Measurements from ENCODE around the gene DDX28. TPM values are rescaled to one million over a fixed set of nuclear protein-coding genes. Genes with fewer than 3 reads are reported as not detected.
"Not testable (repeated sequence)": the region's sequence is repeated elsewhere in the genome, so short reads cannot be mapped to it uniquely, and the experiment has no call there.

The DDX28 gene
- total RNA-seq, 1 experiment from 2014 or later = 13.4 TPM

- DNase-seq (no peak), ATAC-seq (no peak)
- H3K27ac ChIP-seq (ENCODE audit: low read length) = no peak within 1 kb of the TSS
- no peak within 1 kb of the TSS for H2AFZ ChIP-seq (ENCODE audit: low read length)
- H4K20me1 ChIP-seq (ENCODE audit: low read length) = no peaks in the 10 kb centered on the region
- no peaks in the 10 kb centered on the region for H3K9me2 ChIP-seq (replicated peaks; ENCODE audit: low read length)
- intact Hi-C loops (cut with micrococcal nuclease) = no loop called here
- H3K9ac ChIP-seq (ENCODE audit: low read length) = no peak within 1 kb of the TSS
- no peak within 1 kb of the TSS for H3K4me3 ChIP-seq (ENCODE audit: low read length)
- POLR2A ChIA-PET (ENCODE audit: unreplicated experiment) = no interaction called here
- H3K79me2 ChIP-seq (ENCODE audit: low read length) = no peaks in the 10 kb centered on the region
- no peaks in the 10 kb centered on the region for H3K36me3 ChIP-seq (ENCODE audit: low read depth, low read length)
- H3F3A ChIP-seq (ENCODE audit: low read length, unreplicated experiment) = no peaks in the 10 kb centered on the region
- H3K9me3 ChIP-seq (ENCODE audit: low read length) = no peaks in the 10 kb centered on the region
- no peaks in the 10 kb centered on the region for H3K4me1 ChIP-seq (ENCODE audit: insufficient read depth, low read length)
- H3K27me3 ChIP-seq (ENCODE audit: low read length) = no peaks in the 10 kb centered on the region
- TF ChIP-seq CTCF (conservative IDR thresholded peaks at IDR 0.05; ENCODE audit: low read depth, low read length) (no peak), EZH2 (IDR thresholded peaks at IDR 0.05; ENCODE audit: low read length, unreplicated experiment) (no peak), EZH2phosphoT487 (IDR thresholded peaks at IDR 0.05; ENCODE audit: borderline replicate concordance, low read length) (no peak)
- CTCF ChIA-PET = no interaction called here
- BruUV-seq (replicated peaks) = no TSS peak
- no peak within 1 kb of the TSS for H3K4me2 ChIP-seq (ENCODE audit: low read length)
Observed at GRCh38 chr16:68015681-68016080, 7.4 kb downstream of the DDX28 start, which contains the start of gene DPEP2NB. Gene DPEP2NB (minus strand): TSS chr16:68015911. CDS start chr16:68015770, 141 bp downstream.

DNA sequence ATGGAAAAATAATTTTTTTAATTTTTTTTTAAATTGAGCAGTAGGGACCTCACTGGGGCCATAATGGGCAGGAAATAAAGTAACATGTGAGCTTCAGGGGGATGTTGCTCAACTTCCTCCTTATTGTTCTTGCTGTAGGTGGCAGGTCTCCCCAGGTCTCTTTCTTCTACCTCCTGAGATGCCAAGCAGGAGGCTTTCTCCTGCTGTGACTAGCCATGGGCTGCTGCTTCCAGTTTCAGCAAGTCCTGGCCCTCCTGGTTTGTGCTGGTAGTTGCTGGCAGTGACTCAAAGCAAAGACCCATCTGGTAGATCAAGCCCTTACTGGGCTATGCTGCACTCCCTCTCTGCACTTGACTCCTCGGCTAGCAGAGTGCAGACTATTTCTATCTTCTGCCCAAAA is 9.6 kb downstream of the DDX28 start:
- no peak overlapping the region for H3K4me2 ChIP-seq (ENCODE audit: low read length)
- intact Hi-C loops (cut with micrococcal nuclease) = no loop called here
- no peak overlapping the region for H3K4me3 ChIP-seq (ENCODE audit: low read length)
- no peak for DNase-seq
- no peak overlapping the region for H3K9ac ChIP-seq (ENCODE audit: low read length)
- H3K4me1 ChIP-seq (ENCODE audit: insufficient read depth, low read length) = no peaks in the 10 kb centered on the region
- POLR2A ChIA-PET (ENCODE audit: unreplicated experiment) = no interaction called here
- no TSS peak for BruUV-seq (replicated peaks)
- no peaks in the 10 kb centered on the region for H3F3A ChIP-seq (ENCODE audit: low read length, unreplicated experiment)
- no peaks in the 10 kb centered on the region for H3K27me3 ChIP-seq (ENCODE audit: low read length)
- H4K20me1 ChIP-seq (ENCODE audit: low read length) = no peaks in the 10 kb centered on the region
- no peaks in the 10 kb centered on the region for H3K9me3 ChIP-seq (ENCODE audit: low read length)
- H3K79me2 ChIP-seq (ENCODE audit: low read length) = no peaks in the 10 kb centered on the region
- ATAC-seq = no peak
- H2AFZ ChIP-seq (ENCODE audit: low read length) = no peak overlapping the region
- H3K36me3 ChIP-seq (ENCODE audit: low read depth, low read length) = no peaks in the 10 kb centered on the region
- no peak overlapping the region for H3K27ac ChIP-seq (ENCODE audit: low read length)
- TF ChIP-seq EZH2 (IDR thresholded peaks at IDR 0.05; ENCODE audit: low read length, unreplicated experiment) (no peak), EZH2phosphoT487 (IDR thresholded peaks at IDR 0.05; ENCODE audit: borderline replicate concordance, low read length) (no peak), CTCF (conservative IDR thresholded peaks at IDR 0.05; ENCODE audit: low read depth, low read length) (no peak)
- CTCF ChIA-PET = no interaction called here
- no peaks in the 10 kb centered on the region for H3K9me2 ChIP-seq (replicated peaks; ENCODE audit: low read length)

- H3K4me3 ChIP-seq (ENCODE audit: low read length); DNase-seq; H3K9me2 ChIP-seq (replicated peaks; ENCODE audit: low read length); BruUV-seq (replicated peaks); H3F3A ChIP-seq (ENCODE audit: low read length, unreplicated experiment); intact Hi-C loops (cut with micrococcal nuclease); CTCF ChIA-PET; H3K4me1 ChIP-seq (ENCODE audit: insufficient read depth, low read length); H3K27me3 ChIP-seq (ENCODE audit: low read length); ATAC-seq; POLR2A ChIA-PET (ENCODE audit: unreplicated experiment); H3K4me2 ChIP-seq (ENCODE audit: low read length); H3K9me3 ChIP-seq (ENCODE audit: low read length); H3K79me2 ChIP-seq (ENCODE audit: low read length); H3K9ac ChIP-seq (ENCODE audit: low read length); H2AFZ ChIP-seq (ENCODE audit: low read length); H3K36me3 ChIP-seq (ENCODE audit: low read depth, low read length); H4K20me1 ChIP-seq (ENCODE audit: low read length); H3K27ac ChIP-seq (ENCODE audit: low read length): not testable (repeated sequence)
Observed at GRCh38 chr16:68009872-68010271, 13.2 kb downstream of the DDX28 start.
